Pancreas (tissue), 10 donors: ENCODE measurements around the gene LINS1. TPM values are rescaled to one million over a fixed set of nuclear protein-coding genes. Genes with fewer than 3 reads are reported as not detected.

Experiments used
- ATAC-seq, 4 donors: fragments of 200-7000 bp; cut with Tn5 transposase; one replicate each; pipeline versions ENCODE4 v1.8.0 to v1.9.1; 2020; ENCODE audit warnings: mild to moderate bottlenecking in 4 of 4, moderate library complexity in 4 of 4
- DNase-seq, 6 donors: peaks; one replicate each; pipeline ENCODE4 v3.0.0-alpha.2; 2020
- FAIRE-seq: peaks from 2 replicates; lab custom pipeline; 2012; peaks lifted over from hg19 to GRCh38; lab: Jason Lieb, UNC
- H3K27ac ChIP-seq, 4 donors: fragments of 200-600 bp; sonication (generic); 1 replicate in 3 of 4; 2 replicates in 1 of 4; pipeline versions ENCODE4 v1.5.0 to v1.8.0; 2020
- H3K27me3 ChIP-seq, 4 donors: fragments of 200-600 bp; one replicate each; pipeline ENCODE4 v1.8.0; 2021
- H3K36me3 ChIP-seq, 3 donors: fragments of 200-600 bp; sonication (generic) in 1 of 3; one replicate each; pipeline versions ENCODE4 v1.5.0 to v1.8.0; 2020 to 2021
- H3K4me1 ChIP-seq, 3 donors: fragments of 200-600 bp; one replicate each; pipeline ENCODE4 v1.8.0; 2021
- H3K4me3 ChIP-seq, 4 donors: fragments of 200-600 bp; sonication (generic) in 2 of 4; one replicate each; pipeline versions ENCODE4 v1.5.0 to v1.8.0; 2020 to 2021
- H3K9me3 ChIP-seq, 4 donors: fragments of 200-600 bp; one replicate each; pipeline ENCODE4 v1.8.0; 2021
- CTCF ChIP-seq, 4 donors: fragments of 200-600 bp; sonication (generic) in 3 of 4; IDR thresholded peaks; one replicate each; pipeline versions ENCODE4 v1.5.0 to v1.8.0; 2021; ENCODE audit warnings: antibody characterized with exemption in 4 of 4
- WGBS, 2 donors: extraction: QIAGEN DNeasy Blood & Tissue Kit; methylation state at CpG; one replicate each; pipeline ENCODE4 v1.1.7; 2013; 5-methylcytosine and 5-hydroxymethylcytosine counted together
- intact Hi-C, 3 donors: fragments of 100-400 bp; cut with DNase I; formaldehyde crosslinking; loops; one replicate each; pipeline versions ENCODE4 v1.11.1 to v1.14.2; 2022
- polyA plus RNA-seq, 2 donors: library from polyadenylated mRNA; stranded (reverse); fragments of 200-250 nt; gene quantifications; one replicate each; pipeline ENCODE4 v1.2.3, GENCODE V29; 2013
- total RNA-seq, 6 donors: library from RNA; stranded (reverse); fragmentation: NEBNext Ultra II Directional in 4 of 6; extraction: Animal tissue kit (Norgen Biotek cat#: 25700) in 4 of 6; gene quantifications; one replicate each; pipeline versions ENCODE4 v1.2.1 to v1.2.4, GENCODE V29; 2021 to 2023
- donor health status: healthy with polysubstance abuse.
- donor health status: DM: no; HTN: no; CAD: no; lungs with moderate emphysema.
- donor health status: DM: no; HTN: no; CAD: no.
- donor health status: control.
- donor health status: control.
- donor health status: Bipolar disorder and iron deficiency.
- donor health status: DM: yes; HTN: yes; CAD: no.
- donor health status: DM: no; HTN: no; CAD: no.
- donor health status: DM: no; HTN: no; CAD: no.
- donor health status: DM: yes; HTN: yes; CAD: no.

The LINS1 gene
- total and polyA plus RNA-seq, 8 donors, result 3.0 to 9.1 (median 4.6) TPM

- Histone ChIP-seq H3K27me3 (no peaks in the 10 kb centered on the region), H3K4me1 (no peaks in the 10 kb centered on the region), H3K36me3 (no peaks in the 10 kb centered on the region), H3K9me3 (no peaks in the 10 kb centered on the region), H3K4me3 (no peak overlapping the region), H3K27ac (no peak overlapping the region)
- no peak for TF ChIP-seq CTCF (IDR thresholded peaks at IDR 0.05)
- FAIRE-seq (no peak), ATAC-seq (peak in 1 of 4 donors; percentile 20), DNase-seq (no peak)
- intact Hi-C loops, result no loop called here
Observed at GRCh38 chr15:100560323-100560722, 41.7 kb downstream of the LINS1 start.

GRCh38 chr15:100559330-100559729, 42.7 kb downstream of the LINS1 start:
- TF ChIP-seq CTCF (IDR thresholded peaks at IDR 0.05), result no peak
- Histone ChIP-seq H3K27me3 (no peaks in the 10 kb centered on the region), H3K4me3 (no peak overlapping the region), H3K4me1 (no peaks in the 10 kb centered on the region), H3K27ac (no peak overlapping the region), H3K36me3 (no peaks in the 10 kb centered on the region), H3K9me3 (no peaks in the 10 kb centered on the region)
- DNase-seq, result no peak
- WGBS, 2 donors, result 92 to 94% methylated on average over 2 of the region's 2 CpGs
- ATAC-seq, result peak in 2 of 4 donors; percentile 37 to 74
- no peak for FAIRE-seq
- intact Hi-C loops, result no loop called here

- DNase-seq (peak in 2 of 6 donors; percentile 57 to 63), ATAC-seq (no peak), FAIRE-seq (no peak)
- WGBS, 2 donors, result 95 to 96% methylated on average over 50 of the region's 50 CpGs
- intact Hi-C loops, result no loop called here
- no peaks in the 10 kb centered on the region for H3K4me1 ChIP-seq
- no peaks in the 10 kb centered on the region for H3K36me3 ChIP-seq
- H3K27ac ChIP-seq, result no peak overlapping the region
- no peaks in the 10 kb centered on the region for H3K27me3 ChIP-seq
- H3K4me3 ChIP-seq, result no peak overlapping the region
- TF ChIP-seq CTCF (IDR thresholded peaks at IDR 0.05), result no peak
- H3K9me3 ChIP-seq, result no peaks in the 10 kb centered on the region
Observed at GRCh38 chr15:100558771-100559254, 43.2 kb downstream of the LINS1 start.

GRCh38 chr15:100553468-100553867, 48.5 kb downstream of the LINS1 start:
- no peak overlapping the region for H3K4me3 ChIP-seq
- ATAC-seq, result no peak
- no peak overlapping the region for H3K27ac ChIP-seq
- 89 to 90% methylated on average over 16 of the region's 16 CpGs for WGBS, 2 donors
- H3K36me3 ChIP-seq, result no peaks in the 10 kb centered on the region
- no peaks in the 10 kb centered on the region for H3K27me3 ChIP-seq
- H3K9me3 ChIP-seq, result no peaks in the 10 kb centered on the region
- TF ChIP-seq CTCF (IDR thresholded peaks at IDR 0.05), result no peak
- peak in 1 of 6 donors; percentile 26 for DNase-seq
- intact Hi-C loops, result no loop called here
- H3K4me1 ChIP-seq, result no peaks in the 10 kb centered on the region
- no peak for FAIRE-seq

- DNase-seq (no peak), FAIRE-seq (no peak), ATAC-seq (no peak)
- H3K27me3 ChIP-seq, result peaks cover 0 to 3% (median 0%) of the 10 kb centered on the region in 4 donors
- no peaks in the 10 kb centered on the region for H3K36me3 ChIP-seq
- H3K27ac ChIP-seq, result no peak overlapping the region
- H3K4me1 ChIP-seq, result no peaks in the 10 kb centered on the region
- no peak for TF ChIP-seq CTCF (IDR thresholded peaks at IDR 0.05)
- H3K4me3 ChIP-seq, result no peak overlapping the region
- no peaks in the 10 kb centered on the region for H3K9me3 ChIP-seq
- WGBS, 2 donors, result 78 to 88% methylated on average over 5 of the region's 5 CpGs
- intact Hi-C loops, result no loop called here
Observed at GRCh38 chr15:100547961-100548360, 54.0 kb downstream of the LINS1 start.
